Germinal center (tissue), 1 donor: ENCODE measurements around the gene ARID2.

ENCODE experiments used
- DNase-seq: peaks from one replicate; pipeline ENCODE4 v3.0.0; 2012; ENCODE audit warnings: mixed read lengths, low spot score

Gene ARID2

GRCh38 chr12:45762185-45763110, 32.9 kb downstream of the ARID2 start:
- peak; percentile 13 for DNase-seq

GRCh38 chr12:45763381-45763780, 33.9 kb downstream of the ARID2 start:
- DNase-seq = no peak

DNA sequence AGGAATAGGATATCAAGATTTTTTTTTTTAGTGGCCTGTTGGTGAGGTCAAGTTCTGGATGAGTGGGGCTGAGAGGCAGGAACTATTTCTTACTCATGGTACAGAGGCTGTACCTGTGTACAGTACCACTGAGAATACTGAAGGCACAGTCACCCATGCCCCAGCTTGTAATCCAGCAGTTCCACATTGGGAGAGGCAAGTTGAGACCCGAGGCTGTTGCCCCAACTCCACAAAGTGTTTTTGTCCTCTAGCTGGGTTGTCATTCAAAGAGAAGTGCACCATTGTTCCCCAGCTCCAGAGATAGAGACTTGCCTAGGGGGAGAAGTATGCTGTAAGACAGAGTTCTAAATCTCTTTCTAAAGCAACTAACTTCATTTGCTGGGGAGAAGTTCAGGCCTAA, 38.7 kb downstream of the ARID2 start:
- DNase-seq = no peak

DNA sequence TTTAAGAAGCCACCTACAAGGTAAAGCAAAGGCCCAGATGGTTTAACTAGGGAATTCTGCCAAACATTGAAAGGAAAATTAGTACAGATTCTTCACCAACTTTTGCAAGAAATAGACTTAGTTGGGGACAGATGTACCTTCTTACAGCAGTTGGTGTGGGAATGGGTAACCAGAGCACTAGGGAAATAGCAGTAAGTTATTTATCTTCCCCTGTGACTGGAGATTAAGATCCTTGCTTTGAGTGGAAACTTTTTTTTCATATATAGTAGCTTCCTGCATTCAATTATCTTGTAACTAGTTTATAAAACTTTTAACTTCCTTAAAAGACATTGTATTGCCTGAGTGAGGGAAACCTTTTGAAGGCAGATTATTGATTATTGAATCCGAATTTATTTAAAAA, 44.2 kb downstream of the ARID2 start:
- DNase-seq = no peak

GRCh38 chr12:45774508-45775162, 45.1 kb downstream of the ARID2 start:
- DNase-seq = no peak

GRCh38 chr12:45775465-45775864, 46.0 kb downstream of the ARID2 start:
- no peak for DNase-seq

DNA sequence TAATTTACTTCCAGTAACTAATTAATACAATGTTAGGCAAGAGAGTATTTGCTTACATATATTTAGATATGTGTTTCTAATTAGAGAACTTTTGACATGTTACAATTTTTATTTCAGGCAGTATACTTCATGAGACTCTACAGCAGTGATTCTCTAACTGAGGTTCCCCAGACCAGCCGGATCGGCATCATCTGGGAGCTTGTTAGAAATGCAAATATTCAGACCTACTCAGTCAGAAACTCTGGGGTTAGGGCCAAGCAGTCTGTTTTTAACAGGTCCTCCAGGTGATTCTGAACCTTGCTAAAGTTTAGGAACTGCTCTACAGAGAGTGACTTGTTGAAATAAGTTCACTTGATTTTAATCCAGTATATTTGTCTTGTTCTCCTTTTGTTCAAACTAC, 46.5 kb downstream of the ARID2 start:
- DNase-seq = no peak

DNA sequence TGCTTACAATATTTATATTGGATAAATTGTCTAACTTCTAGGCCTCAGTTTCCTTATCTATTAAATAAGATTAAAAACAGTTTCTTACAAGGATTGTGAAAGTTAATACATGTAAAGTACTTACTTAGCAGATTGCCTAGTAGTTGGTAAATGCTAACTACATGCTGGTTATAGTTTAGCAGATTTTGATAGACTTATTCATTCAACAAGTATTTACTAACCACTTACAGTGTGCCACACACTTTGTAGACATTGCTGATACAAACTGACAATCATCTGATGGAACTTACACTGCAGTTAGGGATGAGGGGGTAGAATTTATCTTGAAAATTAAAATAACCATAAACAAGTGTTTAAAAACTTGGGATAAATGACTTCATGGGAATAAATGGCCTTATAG, 50.4 kb downstream of the ARID2 start:
- no peak for DNase-seq

- no peak for DNase-seq
These were observed 51.6 kb downstream of the ARID2 start for GRCh38 chr12:45781080-45781479.

GRCh38 chr12:45785315-45785714, 55.8 kb downstream of the ARID2 start:
- no peak for DNase-seq

DNA sequence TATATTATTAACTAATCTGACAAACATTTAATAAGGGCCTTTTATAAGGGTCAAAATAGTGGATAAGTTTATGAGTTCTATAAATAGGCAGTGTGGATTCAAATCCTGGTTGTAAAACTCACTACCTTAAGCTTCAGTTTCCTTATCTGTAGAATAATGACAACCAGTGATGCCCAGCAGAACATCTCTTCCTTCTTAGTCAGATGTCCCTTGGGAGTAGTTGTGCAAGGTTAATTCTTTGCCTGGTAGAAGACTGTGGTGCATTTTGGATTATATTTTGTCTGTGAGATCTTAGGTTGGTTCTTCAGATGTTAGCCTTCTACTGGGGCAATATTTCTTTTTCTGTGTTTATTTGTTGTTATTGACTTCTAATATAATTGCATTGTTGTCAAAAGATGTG, 59.5 kb downstream of the ARID2 start:
- no peak for DNase-seq

DNA sequence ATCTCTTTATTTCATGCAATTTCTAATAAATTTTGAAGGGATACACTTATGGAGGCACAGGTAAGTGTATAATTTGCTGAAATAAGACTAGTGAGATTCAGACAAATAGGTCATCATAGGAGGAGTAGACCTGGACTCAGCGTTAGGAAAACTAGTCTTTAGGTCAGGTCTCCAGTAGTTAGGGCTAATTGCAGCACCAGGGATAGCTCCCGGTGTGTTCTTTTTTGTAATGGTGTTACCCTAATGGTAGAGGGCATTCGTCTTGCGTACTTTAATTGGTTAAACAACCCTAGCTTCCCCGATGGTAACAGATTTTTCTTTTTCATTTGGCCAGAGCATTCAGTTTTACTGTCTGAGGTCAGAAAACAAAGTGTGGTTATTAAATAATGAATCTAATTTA, 64.9 kb downstream of the ARID2 start:
- DNase-seq = no peak

GRCh38 chr12:45801625-45802024, 72.1 kb downstream of the ARID2 start:
- no peak for DNase-seq

- DNase-seq = no peak
These were observed 73.6 kb downstream of the ARID2 start for GRCh38 chr12:45803111-45803510.

GRCh38 chr12:45816652-45817051, 87.1 kb downstream of the ARID2 start:
- no peak for DNase-seq

DNA sequence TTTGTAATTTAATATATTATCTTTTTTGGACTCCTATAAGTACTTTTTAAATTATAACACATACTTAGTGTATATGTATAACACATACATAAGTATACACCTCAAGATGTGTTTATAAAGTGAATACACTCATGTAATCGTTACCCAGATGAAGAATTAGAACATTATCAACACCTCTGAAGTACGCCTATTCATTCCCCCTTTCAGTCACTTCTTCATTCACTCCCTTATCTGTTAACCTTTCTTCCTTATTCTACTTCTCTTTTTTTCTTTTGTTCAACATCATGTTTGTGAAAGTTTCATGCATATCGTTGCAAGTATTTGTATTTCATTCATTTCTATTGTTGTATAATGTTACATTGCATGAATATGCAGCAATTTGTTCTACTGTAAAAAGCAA, 98.5 kb downstream of the ARID2 start:
- no peak for DNase-seq

DNA sequence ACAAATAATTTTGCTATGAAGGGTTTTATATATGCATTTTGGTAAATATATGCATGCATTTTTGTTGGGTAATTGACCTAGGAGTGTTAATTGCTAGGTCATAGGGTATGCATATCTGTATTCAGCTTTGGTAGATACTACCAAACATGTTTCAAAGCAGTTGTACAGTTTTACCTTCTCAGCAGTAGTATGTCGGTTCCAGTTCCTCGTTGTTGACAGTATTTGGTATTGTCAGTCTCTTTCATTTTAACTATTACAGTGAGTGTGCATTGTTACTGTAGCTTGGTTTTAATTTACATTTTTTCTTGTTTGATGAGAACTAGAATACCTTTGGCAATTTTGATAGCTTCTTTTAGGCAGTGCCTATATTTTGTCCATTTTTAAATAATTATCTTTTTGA, 98.9 kb downstream of the ARID2 start:
- DNase-seq = no peak

DNA sequence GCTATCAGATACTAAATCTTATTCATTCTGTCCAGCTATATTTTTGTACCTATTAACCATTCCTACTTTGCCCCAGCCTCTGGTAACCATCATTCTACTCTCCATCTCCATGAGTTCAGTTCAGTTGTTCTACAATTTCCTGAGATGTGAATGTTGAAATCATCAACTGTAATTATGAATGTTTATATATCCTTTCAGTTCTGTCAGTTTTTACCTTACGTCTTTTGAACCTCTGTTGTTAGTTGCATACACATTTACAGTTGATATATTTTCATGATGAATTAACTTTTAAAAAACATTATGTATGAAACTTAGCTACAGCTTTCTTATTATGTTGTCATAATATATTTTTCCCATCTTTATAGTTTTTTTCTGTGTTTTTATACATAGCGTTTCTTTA, 102.1 kb downstream of the ARID2 start:
- no peak for DNase-seq

- DNase-seq = no peak
These were observed 103.9 kb downstream of the ARID2 start for GRCh38 chr12:45833401-45833800.

DNA sequence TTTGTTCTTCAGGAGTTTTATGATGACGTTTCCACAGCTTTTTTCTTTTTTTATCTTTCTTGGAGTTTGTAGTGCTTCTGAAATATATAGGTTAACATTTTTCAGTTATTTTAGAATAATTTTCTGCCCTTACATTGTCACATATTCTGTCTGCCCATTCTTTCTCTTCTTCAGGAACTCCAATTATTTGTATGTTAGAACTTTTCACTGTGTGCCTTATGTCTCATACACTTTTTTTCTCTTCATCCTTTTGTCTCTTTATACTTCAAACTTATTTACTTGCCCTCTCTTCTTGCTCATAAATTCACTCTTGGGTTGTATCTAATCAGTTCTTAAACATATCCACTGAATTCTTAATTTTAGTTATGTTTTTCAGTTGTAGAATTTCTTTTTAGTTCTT, 105.3 kb downstream of the ARID2 start:
- DNase-seq = no peak

DNA sequence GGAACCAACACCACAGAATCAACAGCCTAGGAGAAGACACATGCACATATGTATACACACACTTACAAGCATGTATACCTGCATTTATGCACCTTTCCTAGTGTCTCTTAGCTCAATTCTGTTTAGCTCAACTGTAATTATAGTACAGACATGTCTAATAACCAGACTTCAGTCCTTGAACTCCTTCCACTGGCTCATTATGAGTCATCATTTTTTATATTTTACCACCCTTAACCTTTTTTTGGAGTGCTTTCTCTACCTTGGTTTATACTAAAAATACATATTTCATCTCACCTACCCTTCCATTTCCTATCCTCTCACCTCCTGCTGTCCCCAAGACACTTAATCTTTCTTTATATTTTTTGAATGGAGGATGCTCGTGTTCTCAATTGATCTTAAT, 110.4 kb downstream of the ARID2 start:
- DNase-seq = no peak

GRCh38 chr12:45849289-45849688, 119.8 kb downstream of the ARID2 start:
- DNase-seq = no peak

DNA sequence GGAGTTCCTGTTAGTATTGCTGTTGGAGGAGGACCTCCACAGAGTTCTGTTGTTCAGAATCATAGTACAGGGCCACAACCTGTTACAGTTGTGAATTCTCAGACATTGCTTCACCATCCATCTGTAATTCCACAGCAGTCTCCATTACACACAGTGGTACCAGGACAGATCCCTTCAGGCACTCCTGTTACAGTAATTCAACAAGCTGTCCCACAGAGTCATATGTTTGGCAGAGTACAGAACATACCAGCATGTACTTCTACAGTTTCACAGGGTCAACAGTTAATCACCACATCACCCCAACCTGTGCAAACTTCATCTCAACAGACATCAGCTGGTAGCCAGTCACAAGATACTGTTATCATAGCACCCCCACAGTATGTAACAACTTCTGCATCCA, 120.8 kb downstream of the ARID2 start:
- no peak for DNase-seq

- DNase-seq = no peak
These were observed 123.0 kb downstream of the ARID2 start for GRCh38 chr12:45852508-45852907.
